OCI-LY7 (cell line): ENCODE results near the gene CLGN. TPM values are rescaled to one million over a fixed set of nuclear protein-coding genes. Genes with fewer than 3 reads are reported as not detected.

Experiments used
- BruUV-seq: library from RNA; stranded (reverse); fragments of 400-500 nt; replicated peaks from 2 replicates; lab custom pipeline; 2021; lab: Mats Ljungman, UMichigan
- CTCF ChIA-PET: fragments of 300-600 bp; sonication (Branson Sonifier 250); formaldehyde crosslinking; loops from one replicate; lab custom pipeline; 2022; ENCODE audit warnings: antibody characterized with exemption; ENCODE audit not compliant: unreplicated experiment; lab: Charles Lee
- POLR2A ChIA-PET: fragments of 300-600 bp; sonication (Branson Sonifier 250); formaldehyde crosslinking; loops from one replicate; lab custom pipeline; 2022; ENCODE audit warnings: antibody characterized with exemption; lab: Charles Lee
- DNase-seq: peaks from one replicate; pipeline ENCODE4 v3.0.0-alpha.2; 2015; ENCODE audit warnings: low spot score
- H2AFZ ChIP-seq: fragments of 200-600 bp; sonication (generic), shearing (Covaris generic); 2 replicates; pipeline ENCODE4 v1.6.1; 2014; ENCODE audit warnings: mild to moderate bottlenecking, antibody characterized with exemption, low read length, moderate library complexity
- H3K27ac ChIP-seq: fragments of 200-600 bp; sonication (generic); 2 replicates; pipeline ENCODE4 v1.5.1; 2014; ENCODE audit warnings: mixed run types, low read depth, mild to moderate bottlenecking, moderate library complexity, low read length, inconsistent platforms; ENCODE audit not compliant: poor library complexity, severe bottlenecking
- H3K36me3 ChIP-seq: fragments of 200-600 bp; sonication (generic); 2 replicates; pipeline ENCODE4 v1.6.1; 2014; ENCODE audit warnings: mild to moderate bottlenecking, antibody characterized with exemption, low read length, moderate library complexity, mixed read lengths; ENCODE audit not compliant: insufficient read depth
- H3K4me1 ChIP-seq: fragments of 200-600 bp; sonication (generic); 2 replicates; pipeline ENCODE4 v1.5.1; 2014; ENCODE audit warnings: mild to moderate bottlenecking, low read length; ENCODE audit not compliant: insufficient read depth, poor library complexity, severe bottlenecking
- H3K4me2 ChIP-seq: fragments of 200-600 bp; sonication (generic); 2 replicates; pipeline ENCODE4 v1.6.1; 2014; ENCODE audit warnings: mild to moderate bottlenecking, low read length
- H3K4me3 ChIP-seq: fragments of 200-600 bp; sonication (generic); 2 replicates; pipeline ENCODE4 v1.5.1; 2014; ENCODE audit warnings: mild to moderate bottlenecking, low read depth, low read length; ENCODE audit not compliant: poor library complexity, severe bottlenecking
- H3K79me2 ChIP-seq: fragments of 200-600 bp; sonication (generic); 2 replicates; pipeline ENCODE4 v1.6.1; 2016; ENCODE audit warnings: low read depth, mild to moderate bottlenecking, low read length, moderate library complexity, mixed read lengths; ENCODE audit not compliant: insufficient read depth
- H3K9me2 ChIP-seq: fragments of 200-600 bp; sonication (generic); 2 replicates; pipeline ENCODE4 v1.6.1; 2016; ENCODE audit warnings: mild to moderate bottlenecking, low read length, mixed read lengths; ENCODE audit not compliant: insufficient read depth
- H3K9me3 ChIP-seq: fragments of 200-600 bp; sonication (generic); 2 replicates; pipeline ENCODE4 v1.6.1; 2014; ENCODE audit warnings: mild to moderate bottlenecking, mixed run types, low read length, mixed read lengths
- H4K20me1 ChIP-seq: fragments of 200-600 bp; sonication (generic); 2 replicates; pipeline ENCODE4 v1.6.1; 2014; ENCODE audit warnings: mild to moderate bottlenecking, antibody characterized with exemption, low read length, moderate library complexity, mixed read lengths; ENCODE audit not compliant: insufficient read depth
- EZH2phosphoT487 ChIP-seq: fragments of 200-600 bp; sonication (generic); IDR thresholded peaks from 2 replicates; pipeline ENCODE4 v1.6.1; 2018; ENCODE audit warnings: low read depth, borderline replicate concordance, mild to moderate bottlenecking, mixed run types, antibody characterized with exemption, low read length, moderate library complexity, mixed read lengths
- intact Hi-C: fragments of 100-400 bp; cut with micrococcal nuclease; formaldehyde crosslinking; loops from one replicate; pipeline ENCODE4 v1.10.0; 2022; ENCODE audit not compliant: unreplicated experiment
- total RNA-seq, 2 experiments: library from RNA; depleted of rRNA in 1 of 2; stranded (reverse); fragments of >200 nt in 1 of 2; shearing (Covaris generic) in 1 of 2; gene quantifications; 2 replicates each; pipeline ENCODE4 v1.2.3, GENCODE V29; 2014 to 2022
- TF ChIP-seq, protein P1 (sequence below): fragments of 200-600 bp; sonication (generic); conservative IDR thresholded peaks from 2 replicates; pipeline ENCODE4 v1.5.1; 2014; ENCODE audit warnings: mild to moderate bottlenecking, antibody characterized with exemption, low read length, moderate library complexity, mixed read lengths

Gene CLGN
- total RNA-seq, 2 experiments from 2014 or later: 1.1 to 2.5 TPM

- ChIA-PET POLR2A (interaction anchor here (0.7 to 1.5 kb wide), 6 partner anchors 9 to 97 kb away, joined by 3 to 6 read pairs (median 4); partner anchors contain the start of gene ELMOD2), CTCF (interaction anchor here (1.5 kb wide), 1 partner anchor 55 kb away, joined by 5 read pairs; the partner anchor contains the start of gene SCOC)
- no peak for TF ChIP-seq EZH2phosphoT487
- TF ChIP-seq, protein P1, sequence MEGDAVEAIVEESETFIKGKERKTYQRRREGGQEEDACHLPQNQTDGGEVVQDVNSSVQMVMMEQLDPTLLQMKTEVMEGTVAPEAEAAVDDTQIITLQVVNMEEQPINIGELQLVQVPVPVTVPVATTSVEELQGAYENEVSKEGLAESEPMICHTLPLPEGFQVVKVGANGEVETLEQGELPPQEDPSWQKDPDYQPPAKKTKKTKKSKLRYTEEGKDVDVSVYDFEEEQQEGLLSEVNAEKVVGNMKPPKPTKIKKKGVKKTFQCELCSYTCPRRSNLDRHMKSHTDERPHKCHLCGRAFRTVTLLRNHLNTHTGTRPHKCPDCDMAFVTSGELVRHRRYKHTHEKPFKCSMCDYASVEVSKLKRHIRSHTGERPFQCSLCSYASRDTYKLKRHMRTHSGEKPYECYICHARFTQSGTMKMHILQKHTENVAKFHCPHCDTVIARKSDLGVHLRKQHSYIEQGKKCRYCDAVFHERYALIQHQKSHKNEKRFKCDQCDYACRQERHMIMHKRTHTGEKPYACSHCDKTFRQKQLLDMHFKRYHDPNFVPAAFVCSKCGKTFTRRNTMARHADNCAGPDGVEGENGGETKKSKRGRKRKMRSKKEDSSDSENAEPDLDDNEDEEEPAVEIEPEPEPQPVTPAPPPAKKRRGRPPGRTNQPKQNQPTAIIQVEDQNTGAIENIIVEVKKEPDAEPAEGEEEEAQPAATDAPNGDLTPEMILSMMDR: peak; percentile 35; the same call in 1 of the 2 replicates
- DNase-seq: peak; percentile 8
- intact Hi-C loops: loop anchor here (1.0 to 5.0 kb wide), 3 partner anchors 94 to 423 kb away; partner anchors contain the start of gene ELMOD2
- Histone ChIP-seq H3K36me3 (no peaks in the 10 kb centered on the region), H3K9me3 (no peaks in the 10 kb centered on the region), H4K20me1 (no peaks in the 10 kb centered on the region), H3K79me2 (no peaks in the 10 kb centered on the region), H2AFZ (peak overlapping the region; percentile 93), H3K27ac (no peak overlapping the region), H3K4me2 (peak overlapping the region; percentile 83), H3K9me2 (no peaks in the 10 kb centered on the region), H3K4me1 (peaks cover 10% of the 10 kb centered on the region), H3K4me3 (peak overlapping the region; percentile 72)
- no TSS peak for BruUV-seq
Observed at GRCh38 chr4:140427919-140428471, 547 bp upstream of the CLGN start.

GRCh38 chr4:140426610-140427105 is 790 bp downstream of the CLGN start:
- POLR2A ChIA-PET: interaction anchor here (1.1 kb wide), 1 partner anchor 53 kb away, joined by 3 read pairs; the partner anchor contains the start of gene SCOC
- DNase-seq: peak; percentile 19

More at GRCh38 chr4:140426610-140427105, 790 bp downstream of the CLGN start:
- TF ChIP-seq EZH2phosphoT487: no peak
- TF ChIP-seq, protein P1: 0 out of 2 replicates have a peak, but pooled peaks have one; percentile 12
- H3K36me3 ChIP-seq: no peaks in the 10 kb centered on the region
- intact Hi-C loops: loop anchor here (1.0 to 5.0 kb wide), 3 partner anchors 96 to 424 kb away; partner anchors contain the start of gene ELMOD2
- no peaks in the 10 kb centered on the region for H3K9me2 ChIP-seq
- BruUV-seq: no TSS peak
- H3K79me2 ChIP-seq: no peaks in the 10 kb centered on the region
- H4K20me1 ChIP-seq: no peaks in the 10 kb centered on the region
- H3K9me3 ChIP-seq: no peaks in the 10 kb centered on the region
- H3K4me1 ChIP-seq: peaks cover 10% of the 10 kb centered on the region
- H2AFZ ChIP-seq: peak overlapping the region; percentile 93
- H3K27ac ChIP-seq: no peak overlapping the region
- CTCF ChIA-PET: no interaction called here
- peak overlapping the region; percentile 72 for H3K4me3 ChIP-seq
- peak overlapping the region; percentile 83 for H3K4me2 ChIP-seq
